Activated CD4-positive, alpha-beta T cell treated with anti-CD3 and anti-CD28 coated beads, Interleukin-2, amount 10 ng/mL, durations not matched to agents 7 days and 5 days (primary cell): ENCODE measurements around the gene PLK2. TPM values are rescaled to one million over a fixed set of nuclear protein-coding genes. Genes with fewer than 3 reads are reported as not detected.

ENCODE experiments used
- CTCF ChIA-PET: fragments of 350-600 bp; sonication (Branson Sonifier 250); formaldehyde crosslinking; loops from one replicate; lab custom pipeline; 2021; ENCODE audit warnings: antibody characterized with exemption; lab: Charles Lee
- POLR2A ChIA-PET: fragments of 350-600 bp; sonication (Branson Sonifier 250); formaldehyde crosslinking; loops from one replicate; lab custom pipeline; 2021; ENCODE audit warnings: antibody characterized with exemption; lab: Charles Lee
- DNase-seq: peaks from one replicate; pipeline ENCODE4 v3.0.0-alpha.2; 2020
- H3K27ac Mint-ChIP-seq: one replicate; pipeline ENCODE4 v1.8.0; 2021; ENCODE audit warnings: mild to moderate bottlenecking, moderate library complexity, mixed read lengths
- H3K27me3 Mint-ChIP-seq: one replicate; pipeline ENCODE4 v1.8.0; 2021; ENCODE audit warnings: mixed read lengths
- H3K36me3 Mint-ChIP-seq: one replicate; pipeline ENCODE4 v1.8.0; 2021; ENCODE audit warnings: low read depth, mixed read lengths
- H3K4me1 Mint-ChIP-seq: one replicate; pipeline ENCODE4 v1.8.0; 2021; ENCODE audit warnings: mixed read lengths
- H3K4me3 Mint-ChIP-seq: one replicate; pipeline ENCODE4 v1.8.0; 2021; ENCODE audit warnings: mild to moderate bottlenecking, moderate library complexity, mixed read lengths
- H3K9me3 Mint-ChIP-seq: one replicate; pipeline ENCODE4 v1.8.0; 2021; ENCODE audit warnings: mixed read lengths
- total RNA-seq, 2 experiments: library from RNA; stranded (reverse); gene quantifications; one replicate each; pipeline ENCODE4 v1.2.3, GENCODE V29; 2021

Gene PLK2
- total RNA-seq, 2 experiments from 2014 or later = 1.6 to 1.7 TPM

DNA sequence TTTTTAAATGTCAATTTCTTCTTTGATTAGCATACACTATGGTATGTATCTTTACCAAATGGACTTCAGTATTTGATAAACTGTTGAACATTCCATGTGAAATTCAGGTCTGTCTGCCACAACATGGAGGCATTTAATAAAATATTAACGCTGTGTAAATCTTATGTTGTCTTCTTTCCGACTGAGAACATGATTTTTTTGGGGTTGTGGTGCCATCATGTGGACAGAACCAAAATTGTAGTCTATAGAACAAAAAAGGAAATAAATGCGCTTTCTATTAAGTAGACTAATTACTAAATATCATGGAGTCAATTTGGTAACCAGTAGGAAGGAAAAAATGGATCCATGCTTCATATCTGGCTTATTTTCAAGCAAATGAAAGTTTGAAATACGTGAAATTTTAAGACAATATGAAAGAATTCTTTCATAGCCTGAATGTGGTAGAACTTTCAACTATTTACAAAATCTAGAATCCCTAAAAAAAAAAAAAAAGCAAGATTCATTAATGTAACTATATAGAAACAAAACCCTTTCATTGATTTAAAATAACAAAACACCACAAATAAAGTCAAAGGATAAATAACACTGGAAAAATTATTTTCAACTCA, 2.8 kb upstream of the PLK2 start:
- H3K4me3 Mint-ChIP-seq = no peak overlapping the region
- H3K27me3 Mint-ChIP-seq = peaks cover 23% of the 10 kb centered on the region
- H3K27ac Mint-ChIP-seq = peak overlapping the region; percentile 38
- peaks cover 27% of the 10 kb centered on the region for H3K4me1 Mint-ChIP-seq
- POLR2A ChIA-PET = no interaction called here
- no peaks in the 10 kb centered on the region for H3K9me3 Mint-ChIP-seq
- CTCF ChIA-PET = interaction anchor here (0.6 to 2.9 kb wide), 3 partner anchors 1163 to 1334 kb away, joined by 3 to 16 read pairs (median 4); no protein-coding TSS in a partner anchor
- H3K36me3 Mint-ChIP-seq = no peaks in the 10 kb centered on the region
- peak; percentile 61 for DNase-seq

DNA sequence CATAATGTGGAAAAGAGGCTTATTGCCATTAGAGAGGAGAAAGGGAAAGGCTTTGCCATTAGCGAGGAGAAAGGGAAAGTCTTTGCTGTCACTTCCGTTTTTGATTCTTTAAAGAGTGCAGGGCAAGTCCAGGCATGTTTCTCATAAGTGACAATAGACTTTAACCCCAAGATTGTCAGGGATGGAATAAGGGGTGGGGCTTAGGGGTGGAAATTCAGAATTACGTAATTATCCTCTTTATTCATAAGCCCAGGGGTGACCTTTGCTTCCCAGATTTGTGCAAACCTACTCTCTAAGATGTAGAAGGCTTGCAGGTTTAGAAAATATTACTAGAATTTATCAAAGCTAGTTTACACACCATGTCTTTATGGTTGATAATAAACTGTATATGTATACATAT, 2.3 kb upstream of the PLK2 start:
- no peaks in the 10 kb centered on the region for H3K36me3 Mint-ChIP-seq
- POLR2A ChIA-PET = no interaction called here
- H3K27ac Mint-ChIP-seq = peak overlapping the region; percentile 38
- H3K9me3 Mint-ChIP-seq = no peaks in the 10 kb centered on the region
- DNase-seq = no peak
- H3K4me1 Mint-ChIP-seq = peaks cover 26% of the 10 kb centered on the region
- H3K27me3 Mint-ChIP-seq = peaks cover 25% of the 10 kb centered on the region
- no peak overlapping the region for H3K4me3 Mint-ChIP-seq
- CTCF ChIA-PET = interaction anchor here (1.4 to 2.9 kb wide), 4 partner anchors 963 to 1167 kb away, joined by 3 to 16 read pairs (median 10); no protein-coding TSS in a partner anchor

GRCh38 chr5:58460732-58461286, 923 bp upstream of the PLK2 start:
- peaks cover 28% of the 10 kb centered on the region for H3K27me3 Mint-ChIP-seq
- ChIA-PET POLR2A (no interaction called here), CTCF (interaction anchor here (0.7 to 2.9 kb wide), 9 partner anchors 13 to 1331 kb away, joined by 3 to 16 read pairs (median 7); no protein-coding TSS in a partner anchor)
- H3K9me3 Mint-ChIP-seq = no peaks in the 10 kb centered on the region
- H3K4me1 Mint-ChIP-seq = peaks cover 19% of the 10 kb centered on the region
- peak overlapping the region; percentile 26 for H3K27ac Mint-ChIP-seq
- H3K36me3 Mint-ChIP-seq = no peaks in the 10 kb centered on the region
- DNase-seq = peak; percentile 92
- H3K4me3 Mint-ChIP-seq = peak overlapping the region; percentile 76

DNA sequence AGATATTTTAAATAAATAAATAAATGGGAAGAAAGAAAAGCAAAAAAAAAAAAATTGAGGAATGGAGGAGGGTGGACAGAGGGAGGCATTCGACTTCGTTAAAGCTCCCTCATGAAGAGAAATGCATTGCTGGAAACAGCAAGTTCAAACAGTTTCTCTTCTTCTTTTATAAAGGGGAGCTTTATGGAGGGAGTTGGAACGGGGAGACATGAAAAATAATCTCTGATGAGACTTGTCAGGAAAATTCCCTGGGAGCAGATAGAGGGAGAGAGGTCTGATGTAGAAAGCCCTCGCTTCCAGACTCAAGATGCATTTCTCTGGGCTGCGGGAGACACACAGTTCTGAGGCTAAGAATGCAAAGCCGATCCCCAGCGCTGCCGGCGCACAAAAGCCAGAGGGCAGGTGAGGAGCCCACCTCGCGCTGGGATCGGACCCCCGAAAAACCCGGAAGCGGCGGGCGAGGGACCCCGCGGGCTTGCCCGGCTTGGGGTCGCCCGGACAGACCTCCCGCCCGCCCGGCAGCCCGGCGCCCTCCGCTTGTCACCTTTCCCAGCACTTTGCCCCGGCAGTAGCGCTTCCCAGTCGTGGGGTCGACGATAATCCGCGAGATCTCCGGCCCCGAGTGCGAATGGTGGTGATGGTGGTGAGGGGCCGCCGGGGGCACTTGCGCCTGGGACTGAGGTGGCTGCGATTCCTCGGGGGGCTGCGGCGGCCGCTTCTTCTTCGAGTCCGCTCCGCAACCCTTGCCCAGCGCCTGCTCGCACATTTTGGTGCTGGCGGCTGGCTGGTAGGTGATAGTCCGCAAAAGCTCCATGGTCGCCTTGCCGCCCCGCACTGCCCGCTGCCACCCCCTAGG, 512 bp downstream of the PLK2 start:
- Mint-ChIP-seq H3K4me1 (peaks cover 19% of the 10 kb centered on the region), H3K27ac (peak overlapping the region; percentile 72), H3K9me3 (no peaks in the 10 kb centered on the region), H3K36me3 (no peaks in the 10 kb centered on the region), H3K27me3 (peaks cover 28% of the 10 kb centered on the region), H3K4me3 (peak overlapping the region; percentile 76)
- POLR2A ChIA-PET = interaction anchor here (0.7 kb wide), 1 partner anchor 572 kb away, joined by 3 read pairs; no protein-coding TSS in a partner anchor
- DNase-seq = no peak
- CTCF ChIA-PET = interaction anchor here (0.6 to 2.7 kb wide), 5 partner anchors 390 to 1500 kb away, joined by 3 to 12 read pairs (median 4); no protein-coding TSS in a partner anchor

DNA sequence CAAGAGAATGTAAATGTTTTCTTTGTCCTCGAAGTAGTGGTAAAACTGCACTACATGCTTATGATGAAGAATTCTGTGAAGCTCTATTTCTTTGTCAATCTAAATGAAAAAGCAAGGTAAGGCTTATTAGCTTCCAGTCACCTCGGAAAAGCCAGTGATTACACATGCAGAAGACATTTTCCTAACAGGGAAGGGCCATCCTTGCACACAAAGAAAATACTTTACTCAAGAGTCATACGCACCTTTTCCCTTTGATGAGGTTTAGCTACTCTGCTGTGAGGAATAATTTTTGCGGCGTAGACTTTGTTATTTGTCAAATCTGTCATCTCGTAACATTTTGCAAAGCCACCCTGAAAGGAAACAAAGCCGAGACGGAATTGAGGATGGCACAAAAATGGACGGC, 1.1 kb downstream of the PLK2 start:
- CTCF ChIA-PET = interaction anchor here (0.6 to 1.8 kb wide), 3 partner anchors 583 to 1500 kb away, joined by 3 to 5 read pairs (median 3); no protein-coding TSS in a partner anchor

GRCh38 chr5:58458141-58458742, 1.6 kb downstream of the PLK2 start:
- CTCF ChIA-PET = interaction anchor here (1.8 kb wide), 1 partner anchor 1160 kb away, joined by 5 read pairs; no protein-coding TSS in a partner anchor
- Mint-ChIP-seq H3K27ac (no peak overlapping the region), H3K4me3 (no peak overlapping the region), H3K4me1 (peaks cover 19% of the 10 kb centered on the region), H3K27me3 (peaks cover 23% of the 10 kb centered on the region), H3K9me3 (no peaks in the 10 kb centered on the region), H3K36me3 (no peaks in the 10 kb centered on the region)
- POLR2A ChIA-PET = no interaction called here
- DNase-seq = no peak

More for the DNA sequence above, 1.1 kb downstream of the PLK2 start:
- Mint-ChIP-seq H3K27ac (peak overlapping the region; percentile 37), H3K4me3 (peak overlapping the region; percentile 76), H3K36me3 (no peaks in the 10 kb centered on the region), H3K9me3 (no peaks in the 10 kb centered on the region), H3K4me1 (peaks cover 19% of the 10 kb centered on the region), H3K27me3 (peaks cover 25% of the 10 kb centered on the region)
- POLR2A ChIA-PET = interaction anchor here (0.7 kb wide), 1 partner anchor 571 kb away, joined by 3 read pairs; no protein-coding TSS in a partner anchor
- no peak for DNase-seq

GRCh38 chr5:58457050-58457449, 2.8 kb downstream of the PLK2 start:
- H3K4me1 Mint-ChIP-seq = peaks cover 19% of the 10 kb centered on the region
- H3K27ac Mint-ChIP-seq = no peak overlapping the region
- ChIA-PET POLR2A (no interaction called here), CTCF (interaction anchor here (0.8 kb wide), 1 partner anchor 15 kb away, joined by 3 read pairs; no protein-coding TSS in a partner anchor)
- no peak overlapping the region for H3K4me3 Mint-ChIP-seq
- no peaks in the 10 kb centered on the region for H3K9me3 Mint-ChIP-seq
- DNase-seq = no peak
- H3K36me3 Mint-ChIP-seq = no peaks in the 10 kb centered on the region
- H3K27me3 Mint-ChIP-seq = peaks cover 23% of the 10 kb centered on the region

DNA sequence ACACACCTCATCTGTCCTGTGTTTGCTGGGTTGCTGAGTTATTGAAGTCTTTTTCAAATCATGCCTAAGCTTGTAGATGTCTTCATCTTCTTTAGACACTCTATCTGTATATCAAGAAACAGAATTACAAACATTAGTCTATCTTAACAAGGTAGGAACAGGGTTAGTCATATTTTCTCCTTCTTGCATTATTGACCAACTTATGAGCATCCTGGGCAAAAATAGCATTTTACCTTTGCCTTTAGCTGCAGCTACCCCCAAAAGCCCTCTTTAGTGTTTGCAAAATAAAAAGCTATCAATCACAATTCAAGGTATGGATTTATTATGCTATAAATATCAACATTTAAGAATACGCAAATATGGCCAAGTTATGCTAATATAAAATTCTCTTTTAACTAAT, 3.4 kb downstream of the PLK2 start:
- Mint-ChIP-seq H3K4me1 (peaks cover 17% of the 10 kb centered on the region), H3K36me3 (no peaks in the 10 kb centered on the region), H3K27me3 (peaks cover 26% of the 10 kb centered on the region), H3K4me3 (no peak overlapping the region), H3K9me3 (no peaks in the 10 kb centered on the region), H3K27ac (no peak overlapping the region)
- POLR2A ChIA-PET = no interaction called here
- no peak for DNase-seq
- CTCF ChIA-PET = interaction anchor here (0.8 kb wide), 1 partner anchor 16 kb away, joined by 3 read pairs; no protein-coding TSS in a partner anchor

DNA sequence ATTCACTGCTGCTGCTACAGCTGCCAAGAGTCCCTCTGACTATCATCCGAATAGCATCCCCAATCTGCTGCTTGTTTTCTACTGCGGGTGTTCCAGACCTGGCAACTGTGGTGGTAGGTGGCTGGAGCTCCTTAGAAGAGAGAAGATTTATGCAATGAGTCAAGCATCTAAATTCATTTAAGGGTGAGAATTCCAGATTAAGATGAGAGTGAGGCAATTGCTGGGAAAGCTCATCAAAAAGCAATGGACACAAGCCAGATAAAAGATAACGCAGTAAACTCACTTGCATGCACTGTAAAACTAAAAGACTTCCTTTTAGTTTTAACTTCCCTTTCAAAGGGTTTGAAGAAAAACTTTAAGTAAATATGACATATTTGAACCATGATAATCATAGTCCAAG, 3.9 kb downstream of the PLK2 start:
- DNase-seq = no peak
- Mint-ChIP-seq H3K4me3 (no peak overlapping the region), H3K36me3 (no peaks in the 10 kb centered on the region), H3K27ac (no peak overlapping the region), H3K4me1 (peaks cover 13% of the 10 kb centered on the region), H3K9me3 (no peaks in the 10 kb centered on the region), H3K27me3 (peaks cover 26% of the 10 kb centered on the region)
- ChIA-PET POLR2A (no interaction called here), CTCF (no interaction called here)

DNA sequence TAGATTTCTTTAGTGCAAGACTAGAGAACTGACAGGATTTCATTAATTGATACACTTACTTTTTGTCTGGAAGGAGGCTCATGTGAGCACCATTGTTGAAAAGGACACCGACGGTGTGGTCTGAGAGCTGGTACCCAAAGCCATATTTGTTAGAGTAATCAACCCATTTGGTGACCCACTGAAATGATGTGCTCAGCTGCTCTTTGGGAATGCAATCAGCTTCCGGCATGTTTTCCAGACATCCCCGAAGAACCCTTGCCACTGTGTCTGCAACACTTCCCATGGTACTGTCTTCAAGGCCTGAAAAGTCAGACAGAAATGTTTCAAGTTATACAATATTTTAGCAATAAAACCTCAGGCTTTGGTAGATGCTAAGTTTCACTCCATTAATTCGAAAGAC, 4.4 kb downstream of the PLK2 start:
- ChIA-PET CTCF (no interaction called here), POLR2A (no interaction called here)
- no peaks in the 10 kb centered on the region for H3K36me3 Mint-ChIP-seq
- H3K4me1 Mint-ChIP-seq = peaks cover 11% of the 10 kb centered on the region
- peaks cover 26% of the 10 kb centered on the region for H3K27me3 Mint-ChIP-seq
- no peak overlapping the region for H3K27ac Mint-ChIP-seq
- H3K9me3 Mint-ChIP-seq = no peaks in the 10 kb centered on the region
- H3K4me3 Mint-ChIP-seq = no peak overlapping the region
- DNase-seq = no peak

GRCh38 chr5:58455066-58455465, 4.8 kb downstream of the PLK2 start:
- ChIA-PET CTCF (no interaction called here), POLR2A (no interaction called here)
- Mint-ChIP-seq H3K27ac (no peak overlapping the region), H3K4me1 (peaks cover 11% of the 10 kb centered on the region), H3K9me3 (no peaks in the 10 kb centered on the region), H3K36me3 (no peaks in the 10 kb centered on the region), H3K4me3 (no peak overlapping the region), H3K27me3 (peaks cover 26% of the 10 kb centered on the region)
- no peak for DNase-seq

DNA sequence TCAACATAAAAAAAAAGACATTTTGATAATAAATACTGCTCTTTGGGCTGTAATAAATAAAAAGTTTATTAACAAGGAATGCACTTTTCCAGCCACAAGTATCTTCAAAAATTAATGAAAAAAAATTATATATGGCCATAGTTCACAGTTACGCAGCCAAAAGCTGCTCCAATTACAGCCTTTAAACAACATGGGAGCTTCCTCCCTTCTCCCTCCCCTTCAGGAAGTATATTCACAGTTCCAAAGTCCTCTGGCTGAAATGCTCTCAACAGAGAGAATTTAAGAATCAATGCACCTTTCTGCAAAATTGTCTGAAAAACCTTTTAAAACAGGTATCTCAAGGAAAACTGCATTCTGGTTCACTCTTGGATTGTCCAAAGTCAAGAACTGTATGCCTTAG, 5.9 kb downstream of the PLK2 start:
- Mint-ChIP-seq H3K36me3 (no peaks in the 10 kb centered on the region), H3K27me3 (peaks cover 20% of the 10 kb centered on the region), H3K27ac (no peak overlapping the region), H3K4me1 (peaks cover 8% of the 10 kb centered on the region), H3K4me3 (no peak overlapping the region), H3K9me3 (no peaks in the 10 kb centered on the region)
- ChIA-PET POLR2A (no interaction called here), CTCF (no interaction called here)
- no peak for DNase-seq
